Stimulated activated CD8-positive, alpha-beta memory T cell treated with anti-CD3 and anti-CD28 coated beads, Interleukin-12 subunit alpha, Interleukin-12 subunit beta, amount 100 ng/mL, for 4 hours (primary cell): ENCODE data around the gene FLYWCH2.
"Not testable (repeated sequence)": the region's sequence is repeated elsewhere in the genome, so short reads cannot be mapped to it uniquely, and the experiment has no call there.

Experiments
- DNase-seq: peaks from one replicate; pipeline ENCODE4 v3.0.0-alpha.2; 2020; ENCODE audit warnings: low read depth

FLYWCH2 gene

DNA sequence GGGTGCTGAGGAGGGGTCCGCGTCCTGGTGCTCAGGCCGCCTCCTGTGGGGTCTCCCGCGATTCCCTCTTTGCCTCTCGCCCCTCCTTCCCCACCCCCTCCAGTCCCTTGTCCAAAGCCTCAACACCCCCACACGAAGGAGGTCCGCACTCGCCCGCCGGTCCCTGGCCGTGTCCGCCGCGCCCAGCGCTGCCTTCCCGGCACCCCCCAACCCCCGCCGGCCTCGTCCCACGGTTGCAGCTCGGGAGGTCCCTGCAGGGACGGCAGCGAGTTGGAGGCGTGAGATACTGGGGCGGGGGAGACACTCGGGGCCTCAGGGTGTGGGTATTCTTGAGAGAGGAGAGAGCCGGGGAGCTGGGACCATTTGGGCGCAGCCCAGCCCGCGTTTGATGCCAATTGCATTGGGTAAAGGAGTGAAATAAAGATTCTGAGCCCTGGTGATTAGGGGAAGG, 468 bp downstream of the FLYWCH2 start:
- DNase-seq, result no peak

DNA sequence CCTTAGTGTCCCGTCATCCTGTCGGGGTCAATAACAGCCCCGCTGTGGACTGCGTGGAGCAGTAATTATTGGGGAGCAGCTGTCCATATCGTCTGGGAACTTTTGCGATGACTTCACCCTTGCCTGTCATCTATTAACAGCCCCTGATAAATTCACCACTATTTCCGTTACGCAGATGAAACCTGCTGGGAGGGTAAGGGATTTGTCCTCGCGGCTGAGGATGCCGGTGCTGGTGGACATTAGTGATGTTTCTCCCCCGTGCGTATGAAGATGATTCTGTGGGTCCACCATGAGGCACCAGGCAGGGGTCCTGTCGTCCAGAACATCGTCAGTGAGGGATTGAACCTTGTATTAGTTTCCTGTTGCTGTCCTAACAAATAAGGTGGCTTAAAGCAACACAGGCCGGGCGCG, 1.0 kb downstream of the FLYWCH2 start:
- DNase-seq, result no peak

DNA sequence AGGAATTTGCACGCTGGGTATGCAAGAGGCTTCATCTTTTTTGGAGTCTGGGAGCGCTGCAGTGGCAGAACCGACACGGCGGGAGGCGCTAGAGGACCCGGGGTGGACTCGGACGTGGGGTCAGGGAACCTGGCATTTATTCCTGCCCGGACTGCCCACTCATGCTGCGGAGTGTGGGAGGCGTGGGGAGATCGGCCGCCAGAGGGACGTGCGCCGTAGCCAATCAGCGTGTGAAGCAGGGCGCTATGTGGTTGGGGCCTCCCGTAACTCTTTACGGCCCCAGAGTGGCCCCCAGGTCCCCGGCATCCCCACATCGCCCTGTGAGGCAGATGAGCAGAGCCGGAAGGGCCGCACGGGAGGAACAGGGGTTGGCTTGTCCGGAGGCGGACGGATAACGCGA, 11.2 kb downstream of the FLYWCH2 start:
- no peak for DNase-seq

DNA sequence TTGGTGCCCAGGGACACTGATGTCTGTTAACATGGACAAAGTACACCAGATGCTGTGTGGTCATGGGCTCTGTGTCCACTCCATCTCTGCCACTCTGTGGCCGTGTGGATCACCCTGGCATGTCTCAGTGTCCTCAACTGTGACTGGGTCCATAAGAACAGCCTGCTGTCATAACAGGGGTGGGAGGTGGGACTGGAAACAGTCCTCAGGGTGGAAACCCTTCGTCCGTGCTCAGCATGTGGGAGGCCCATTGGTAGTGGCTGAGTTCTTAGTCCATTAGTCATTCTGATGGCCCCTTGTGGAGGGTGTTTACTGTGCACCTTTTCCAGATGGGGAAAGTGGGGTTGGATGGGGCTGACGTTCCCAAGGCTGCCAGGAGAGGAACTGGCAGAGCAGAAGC, 12.8 kb downstream of the FLYWCH2 start:
- no peak for DNase-seq

GRCh38 chr16:2896480-2897010, 13.5 kb downstream of the FLYWCH2 start:
- DNase-seq, result no peak

GRCh38 chr16:2897110-2897509, 14.1 kb downstream of the FLYWCH2 start:
- DNase-seq, result no peak

- no peak for DNase-seq
These were observed 16.0 kb downstream of the FLYWCH2 start for GRCh38 chr16:2898831-2899563.

GRCh38 chr16:2899564-2900072, 16.6 kb downstream of the FLYWCH2 start:
- DNase-seq, result no peak

GRCh38 chr16:2900526-2901075, 17.6 kb downstream of the FLYWCH2 start:
- DNase-seq, result no peak

DNA sequence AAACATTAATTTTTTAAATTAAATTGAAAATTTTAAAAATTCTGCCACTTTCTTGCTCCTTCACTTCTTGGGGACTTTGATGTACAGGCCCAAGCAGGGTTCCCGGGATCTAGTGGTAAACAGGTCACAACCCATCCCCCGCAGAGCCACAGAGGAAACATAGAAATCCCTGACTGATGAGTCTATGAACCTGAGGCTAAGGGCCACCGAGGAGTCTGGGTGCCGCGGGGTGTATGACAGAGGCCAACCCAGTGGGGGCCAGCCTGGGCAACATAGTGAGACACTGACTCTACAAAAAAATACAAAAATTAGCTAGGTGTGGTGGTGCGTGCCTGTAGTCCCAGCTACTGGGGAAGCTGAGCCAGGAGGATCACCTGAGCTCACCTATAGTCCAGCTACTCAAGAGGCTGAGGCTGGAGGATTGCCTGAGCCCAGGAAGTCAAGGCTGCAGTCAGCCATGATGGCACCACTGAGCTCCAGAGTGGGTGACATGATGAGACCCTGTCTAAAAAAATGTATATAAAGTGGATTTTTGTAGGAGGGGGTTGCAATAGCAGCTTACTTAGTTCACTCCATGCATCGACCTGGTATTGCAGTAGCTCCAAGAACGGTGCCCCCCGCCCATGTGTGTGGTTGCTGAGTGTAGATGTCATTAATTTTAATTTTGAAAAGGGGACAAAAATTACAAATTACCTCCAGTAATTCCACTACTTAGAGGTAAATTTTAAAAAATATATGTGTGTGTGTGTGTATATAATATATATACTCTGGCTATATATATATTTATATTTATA, 19.5 kb downstream of the FLYWCH2 start:
- no peak for DNase-seq

DNA sequence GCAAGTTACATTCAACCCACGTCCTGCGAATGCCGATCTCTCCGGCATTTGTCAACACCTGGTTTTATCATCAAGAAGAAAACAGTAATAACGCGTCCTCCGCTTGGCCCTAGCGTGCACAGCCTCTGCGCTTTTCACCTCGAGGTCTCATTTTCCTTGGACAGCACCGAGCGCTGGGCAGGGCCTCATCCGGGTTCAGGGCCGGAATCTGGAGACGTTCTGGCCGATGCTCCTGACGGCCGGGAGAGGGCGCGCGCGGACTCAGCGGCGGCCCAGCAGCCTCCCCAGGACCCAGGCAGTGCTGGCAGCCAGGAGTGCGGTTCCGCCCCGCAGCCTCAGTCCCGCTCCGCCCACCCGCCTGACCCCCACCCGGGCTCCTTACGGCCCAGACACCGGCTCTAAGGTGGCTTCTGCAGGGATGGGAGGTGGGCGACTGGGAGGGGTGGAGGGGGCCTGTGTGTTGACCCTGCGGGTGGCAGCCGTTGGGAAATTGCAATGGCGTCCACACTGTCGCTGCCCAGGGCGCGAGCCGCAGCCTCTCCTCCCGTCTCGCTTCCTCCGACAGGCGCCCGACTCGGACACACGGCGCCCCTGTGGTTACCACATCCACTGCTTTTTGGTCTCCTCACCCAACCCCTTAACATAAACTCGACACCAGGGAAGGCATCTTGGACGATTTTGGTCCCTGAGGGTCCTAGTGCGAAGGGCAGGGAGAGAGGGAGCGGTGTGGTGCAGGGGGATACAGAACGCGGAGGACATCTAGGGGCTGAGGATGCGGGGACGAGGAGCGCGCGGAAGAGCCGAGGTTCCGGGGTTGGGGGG, 21.3 kb downstream of the FLYWCH2 start:
- peak; percentile 59 for DNase-seq

- no peak for DNase-seq
These were observed 21.9 kb downstream of the FLYWCH2 start for GRCh38 chr16:2904922-2905240.

- peak; percentile 70 for DNase-seq
These were observed 22.4 kb downstream of the FLYWCH2 start for GRCh38 chr16:2905241-2905987.

DNA sequence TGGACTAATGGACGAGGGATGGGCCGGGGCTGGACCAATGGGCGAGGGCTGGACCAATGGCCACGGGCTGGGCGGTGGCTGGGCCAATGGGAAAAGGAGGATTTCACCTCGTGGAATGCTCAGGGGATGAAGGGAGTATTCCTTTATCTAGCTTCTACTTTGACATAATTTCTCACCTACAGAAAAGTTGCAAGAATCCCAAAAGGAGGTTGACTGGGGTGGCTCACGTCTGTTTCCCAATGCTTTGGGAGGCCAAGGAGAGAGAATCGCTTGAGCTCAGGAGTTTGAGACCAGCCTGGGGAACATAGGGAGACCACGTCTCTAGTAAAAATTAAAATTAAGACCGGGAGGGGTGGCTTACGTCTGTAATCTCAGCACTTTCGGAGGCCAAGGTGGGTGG, 23.0 kb downstream of the FLYWCH2 start:
- no peak for DNase-seq

DNA sequence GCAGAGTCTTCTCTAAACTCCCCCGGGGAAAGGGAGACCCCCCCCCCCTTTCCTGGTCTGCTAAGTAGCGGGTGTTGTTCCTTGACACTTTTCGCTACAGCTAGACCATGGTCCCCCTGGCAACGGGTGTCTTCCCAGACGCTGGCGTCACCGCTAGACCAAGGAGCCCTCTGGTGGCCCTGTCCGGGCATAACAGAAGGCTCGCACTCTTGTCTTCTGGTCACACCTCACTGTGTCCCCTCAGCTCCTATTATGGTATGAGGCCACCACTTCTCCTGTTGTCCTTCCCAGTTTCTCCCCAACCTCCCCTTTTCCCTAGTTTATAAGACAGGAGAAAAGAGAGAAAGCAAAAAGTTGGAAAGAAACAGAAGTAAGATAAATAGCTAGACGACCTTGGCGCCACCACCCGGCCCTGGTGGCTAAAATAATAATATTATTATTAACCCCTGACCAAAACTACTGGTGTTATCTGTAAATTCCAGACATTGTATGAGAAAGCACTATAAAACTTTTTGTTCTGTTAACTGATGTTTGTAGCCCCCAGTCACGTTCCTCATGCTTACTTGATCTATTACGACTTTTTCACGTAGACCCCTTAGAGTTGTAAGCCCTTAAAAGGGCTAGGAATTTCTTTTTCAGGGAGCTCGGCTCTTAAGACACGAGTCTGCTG, 24.2 kb downstream of the FLYWCH2 start:
- DNase-seq, result not testable (repeated sequence)

- DNase-seq, result no peak
These were observed 27.5 kb downstream of the FLYWCH2 start for GRCh38 chr16:2910441-2910969.

DNA sequence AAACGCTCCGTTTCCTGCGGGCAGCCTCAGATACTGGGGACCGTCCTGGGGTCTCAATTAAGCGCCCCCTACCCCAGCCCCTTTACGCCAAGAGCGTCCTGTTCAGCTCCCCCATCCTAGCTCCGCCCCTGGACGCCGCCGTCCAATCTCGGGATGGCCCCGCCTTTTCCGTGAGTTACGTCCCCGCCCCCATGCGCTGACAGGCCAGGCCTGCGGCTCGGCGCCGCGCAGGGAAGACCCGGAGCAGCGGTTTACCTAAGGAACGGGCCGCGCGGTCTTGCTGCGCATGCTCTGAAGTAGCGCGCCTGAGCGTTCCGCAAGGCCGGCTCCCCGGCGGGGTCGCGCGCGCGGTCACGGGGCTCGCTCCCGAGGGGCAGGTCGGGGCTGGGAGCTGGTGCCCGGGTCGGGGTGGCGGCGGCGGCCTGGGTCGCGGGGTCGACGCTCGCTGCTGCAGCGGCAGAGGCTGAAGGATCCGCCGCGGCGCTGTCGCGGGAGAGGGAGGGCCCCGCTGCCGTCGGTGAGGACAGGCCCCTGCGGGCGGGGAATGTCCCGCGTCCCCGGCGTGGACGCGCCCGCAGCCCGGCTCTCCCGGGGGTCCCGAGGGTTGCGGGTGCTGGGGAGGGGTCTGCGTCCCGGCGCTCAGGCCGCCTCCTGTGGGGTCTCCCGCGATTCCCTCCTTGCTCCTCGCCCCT, 28.8 kb downstream of the FLYWCH2 start, which contains the start of gene FLYWCH1:
Gene FLYWCH1, plus strand, starts transcription at position 294 of the 692 bp plus-strand sequence. CDS start 17,755 bp downstream, outside the sequence.
- DNase-seq, result peak; percentile 96

DNA sequence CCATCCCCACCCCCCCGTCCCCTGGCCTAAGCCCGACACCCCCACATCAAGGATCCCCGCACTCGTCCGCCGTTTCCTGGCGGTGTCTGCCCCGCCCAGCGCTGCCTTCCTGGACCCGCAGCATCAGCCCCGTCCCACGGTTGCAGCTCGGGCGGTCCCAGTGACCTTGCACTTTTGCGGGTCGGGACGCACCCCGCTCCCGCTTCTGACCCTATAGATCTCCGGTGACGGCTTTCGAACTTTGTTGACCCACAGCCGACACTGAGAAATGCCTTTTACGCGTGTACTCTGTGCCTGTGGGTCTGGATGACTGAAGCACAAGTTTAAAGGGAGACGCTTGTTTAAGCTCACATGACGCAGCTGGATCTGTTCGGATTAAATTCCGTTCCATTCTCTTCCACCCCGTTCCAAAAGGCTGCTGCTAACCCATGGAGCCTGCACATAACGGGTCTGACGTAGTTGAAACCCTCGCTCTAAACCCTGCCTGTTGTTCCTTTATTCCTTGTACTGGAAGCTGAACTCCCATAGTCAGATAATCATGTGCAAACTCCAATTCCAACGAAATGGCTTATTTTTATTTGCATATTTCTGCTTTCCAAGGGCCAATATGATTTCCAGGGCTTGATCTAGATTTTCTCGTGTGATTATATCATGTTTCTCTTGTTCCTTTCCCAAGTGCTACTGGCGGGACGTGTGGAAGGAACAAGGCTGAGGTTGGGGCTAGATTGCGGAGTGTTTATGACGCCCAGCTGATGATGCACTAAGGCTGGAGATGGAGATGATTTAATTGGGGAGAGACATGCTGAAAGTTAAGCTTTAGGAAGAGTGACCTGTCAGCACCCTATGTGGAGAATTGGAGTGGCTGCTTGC, 29.6 kb downstream of the FLYWCH2 start:
- DNase-seq, result no peak

GRCh38 chr16:2913603-2914002, 30.6 kb downstream of the FLYWCH2 start:
- no peak for DNase-seq
